Smooth muscle cell (in vitro differentiated cells): ENCODE data around the gene PMEPA1. TPM values are rescaled to one million over a fixed set of nuclear protein-coding genes. Genes with fewer than 3 reads are reported as not detected.

Experiments used
- DNase-seq: peaks from one replicate; lab custom pipeline; 2025; ENCODE audit not compliant: unreplicated experiment; lab: John Stamatoyannopoulos, UW
- H2AFZ ChIP-seq: fragments of 200-600 bp; sonication (generic); 2 replicates; pipeline ENCODE4 v1.6.0; 2016; ENCODE audit warnings: antibody characterized with exemption, low read depth, mild to moderate bottlenecking
- H3F3A ChIP-seq: fragments of 200-600 bp; sonication (generic); 2 replicates; pipeline ENCODE4 v1.6.0; 2017; ENCODE audit warnings: antibody characterized with exemption, low read depth
- H3K27ac ChIP-seq: fragments of 200-600 bp; sonication (generic); 2 replicates; pipeline ENCODE4 v1.5.1; 2016; ENCODE audit warnings: low read depth, mild to moderate bottlenecking
- H3K27me3 ChIP-seq: fragments of 200-600 bp; sonication (generic); 2 replicates; pipeline ENCODE4 v1.6.1; 2016; ENCODE audit warnings: low read depth, mild to moderate bottlenecking
- H3K36me3 ChIP-seq: fragments of 200-600 bp; sonication (generic); 2 replicates; pipeline ENCODE4 v1.5.1; 2016; ENCODE audit warnings: low read depth
- H3K4me1 ChIP-seq: fragments of 200-600 bp; sonication (generic); 2 replicates; pipeline ENCODE4 v1.5.1; 2016; ENCODE audit warnings: low read depth
- H3K4me2 ChIP-seq: fragments of 200-600 bp; sonication (generic); 2 replicates; pipeline ENCODE4 v1.6.0; 2016; ENCODE audit warnings: mild to moderate bottlenecking
- H3K4me3 ChIP-seq: fragments of 200-600 bp; sonication (generic); 2 replicates; pipeline ENCODE4 v1.5.1; 2016; ENCODE audit warnings: mild to moderate bottlenecking
- H3K79me2 ChIP-seq: fragments of 200-600 bp; sonication (generic); 2 replicates; pipeline ENCODE4 v1.6.0; 2016; ENCODE audit warnings: low read depth, mild to moderate bottlenecking
- H3K9ac ChIP-seq: fragments of 200-600 bp; sonication (generic); 2 replicates; pipeline ENCODE4 v1.6.0; 2016; ENCODE audit warnings: low read depth
- H3K9me3 ChIP-seq: fragments of 200-600 bp; sonication (generic); replicated peaks from 2 replicates; pipeline ENCODE4 v1.5.1; 2016; ENCODE audit warnings: low read depth
- H4K20me1 ChIP-seq: fragments of 200-600 bp; sonication (generic); 2 replicates; pipeline ENCODE4 v1.6.0; 2016; ENCODE audit warnings: low read depth
- WGBS: methylation state at CpG from one replicate; pipeline ENCODE4 v1.1.7; 2016; ENCODE audit warnings: low lambda C conversion rate; 5-methylcytosine and 5-hydroxymethylcytosine counted together
- polyA plus RNA-seq: library from polyadenylated mRNA; unstranded; fragments of >200 nt; fragmentation: Nextera tagmentation; extraction: Ambion mirVana; gene quantifications from 2 replicates; pipeline ENCODE4 v1.2.1, GENCODE V29; 2016
- total RNA-seq: library from RNA; depleted of rRNA; stranded (reverse); fragments of >200 nt; gene quantifications from 2 replicates; pipeline ENCODE4 v1.2.3, GENCODE V29; 2014
- TF ChIP-seq, protein P1 (sequence below): fragments of 200-600 bp; sonication (generic); IDR thresholded peaks from 2 replicates; pipeline ENCODE4 v1.5.1; 2017; ENCODE audit warnings: borderline replicate concordance, mild to moderate bottlenecking, antibody characterized with exemption; ENCODE audit not compliant: insufficient read depth, poor library complexity, severe bottlenecking

Gene PMEPA1
- total and polyA plus RNA-seq, 2 experiments from 2014 or later, result 37.2 to 81.9 TPM

DNA sequence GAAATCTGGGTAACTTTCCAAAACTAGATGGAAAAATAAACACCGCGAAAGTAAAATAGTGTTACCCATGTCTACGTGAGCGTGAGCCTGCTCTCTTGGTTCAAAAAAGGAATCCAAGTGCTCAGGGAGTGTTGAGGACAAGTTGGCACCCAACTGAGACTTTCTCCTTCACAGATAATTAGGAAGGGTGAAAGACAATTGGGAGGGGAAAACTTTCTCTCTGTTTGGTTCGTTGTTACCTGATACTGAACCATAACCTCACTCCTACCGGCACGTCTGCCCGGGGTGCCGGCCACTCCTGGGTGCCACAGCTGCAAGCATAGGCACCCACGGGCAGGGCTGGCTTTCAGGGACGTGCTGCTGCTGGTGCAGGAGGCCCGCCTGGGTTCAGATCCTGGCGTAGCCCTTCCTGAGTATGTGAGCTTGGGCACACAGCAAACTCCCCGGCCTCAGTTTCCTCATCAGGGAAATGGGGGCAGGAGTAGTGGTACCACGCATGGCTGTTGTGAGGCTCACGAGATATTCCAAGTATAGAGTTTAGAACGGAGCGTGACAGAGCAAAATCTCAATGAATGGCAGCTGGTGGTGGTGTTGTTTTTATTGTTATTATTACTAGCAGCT lies 38.2 kb upstream of the PMEPA1 start:
- Histone ChIP-seq H4K20me1 (no peaks in the 10 kb centered on the region), H3K4me3 (no peak overlapping the region), H2AFZ (no peak overlapping the region), H3K27ac (peak overlapping the region; percentile 82), H3K9ac (peak overlapping the region; percentile 30), H3K4me2 (peak overlapping the region; percentile 56), H3K4me1 (peaks cover 8% of the 10 kb centered on the region), H3F3A (peaks cover 18% of the 10 kb centered on the region), H3K9me3 (no peaks in the 10 kb centered on the region), H3K36me3 (no peaks in the 10 kb centered on the region), H3K27me3 (no peaks in the 10 kb centered on the region), H3K79me2 (no peaks in the 10 kb centered on the region)
- DNase-seq, result no peak
- TF ChIP-seq, protein P1, sequence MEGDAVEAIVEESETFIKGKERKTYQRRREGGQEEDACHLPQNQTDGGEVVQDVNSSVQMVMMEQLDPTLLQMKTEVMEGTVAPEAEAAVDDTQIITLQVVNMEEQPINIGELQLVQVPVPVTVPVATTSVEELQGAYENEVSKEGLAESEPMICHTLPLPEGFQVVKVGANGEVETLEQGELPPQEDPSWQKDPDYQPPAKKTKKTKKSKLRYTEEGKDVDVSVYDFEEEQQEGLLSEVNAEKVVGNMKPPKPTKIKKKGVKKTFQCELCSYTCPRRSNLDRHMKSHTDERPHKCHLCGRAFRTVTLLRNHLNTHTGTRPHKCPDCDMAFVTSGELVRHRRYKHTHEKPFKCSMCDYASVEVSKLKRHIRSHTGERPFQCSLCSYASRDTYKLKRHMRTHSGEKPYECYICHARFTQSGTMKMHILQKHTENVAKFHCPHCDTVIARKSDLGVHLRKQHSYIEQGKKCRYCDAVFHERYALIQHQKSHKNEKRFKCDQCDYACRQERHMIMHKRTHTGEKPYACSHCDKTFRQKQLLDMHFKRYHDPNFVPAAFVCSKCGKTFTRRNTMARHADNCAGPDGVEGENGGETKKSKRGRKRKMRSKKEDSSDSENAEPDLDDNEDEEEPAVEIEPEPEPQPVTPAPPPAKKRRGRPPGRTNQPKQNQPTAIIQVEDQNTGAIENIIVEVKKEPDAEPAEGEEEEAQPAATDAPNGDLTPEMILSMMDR, result no peak
- 81% methylated on average over 18 of the region's 18 CpGs for WGBS

DNA sequence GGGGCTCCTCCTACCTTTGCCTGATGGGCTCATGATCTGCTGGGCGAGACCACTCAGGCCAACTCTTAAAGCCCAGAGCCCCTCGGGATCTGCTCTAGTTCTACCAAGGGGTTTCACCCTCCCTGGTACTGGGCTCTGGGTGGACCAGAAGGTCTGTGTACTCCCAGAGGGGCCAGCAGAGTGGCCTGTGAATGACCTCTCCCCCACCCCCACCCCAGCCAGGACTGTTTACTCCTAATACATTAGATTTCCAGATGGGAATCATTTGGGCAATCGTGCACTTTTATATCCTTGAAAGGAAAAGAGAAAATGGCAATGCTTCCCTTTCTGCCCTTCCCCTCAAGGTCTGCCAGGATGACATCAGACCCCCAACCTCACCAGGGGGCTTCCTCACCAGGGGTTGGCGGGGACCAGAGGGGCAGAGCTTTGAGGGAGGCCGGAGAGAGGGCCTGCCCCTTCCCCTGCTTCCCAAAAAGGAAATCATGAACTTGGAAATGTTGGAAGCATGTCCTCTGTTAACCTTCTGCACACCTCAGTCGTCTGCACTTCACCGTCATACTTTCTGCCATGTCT lies 37.1 kb upstream of the PMEPA1 start:
- Histone ChIP-seq H3K27me3 (no peaks in the 10 kb centered on the region), H4K20me1 (no peaks in the 10 kb centered on the region), H3K36me3 (no peaks in the 10 kb centered on the region), H3K9ac (no peak overlapping the region), H3F3A (peaks cover 18% of the 10 kb centered on the region), H3K79me2 (no peaks in the 10 kb centered on the region), H3K27ac (no peak overlapping the region), H3K4me1 (peaks cover 8% of the 10 kb centered on the region), H3K4me2 (no peak overlapping the region), H2AFZ (no peak overlapping the region), H3K9me3 (no peaks in the 10 kb centered on the region), H3K4me3 (no peak overlapping the region)
- TF ChIP-seq, protein P1, result no peak
- WGBS, result 75% methylated on average over 7 of the region's 7 CpGs
- DNase-seq, result no peak

DNA sequence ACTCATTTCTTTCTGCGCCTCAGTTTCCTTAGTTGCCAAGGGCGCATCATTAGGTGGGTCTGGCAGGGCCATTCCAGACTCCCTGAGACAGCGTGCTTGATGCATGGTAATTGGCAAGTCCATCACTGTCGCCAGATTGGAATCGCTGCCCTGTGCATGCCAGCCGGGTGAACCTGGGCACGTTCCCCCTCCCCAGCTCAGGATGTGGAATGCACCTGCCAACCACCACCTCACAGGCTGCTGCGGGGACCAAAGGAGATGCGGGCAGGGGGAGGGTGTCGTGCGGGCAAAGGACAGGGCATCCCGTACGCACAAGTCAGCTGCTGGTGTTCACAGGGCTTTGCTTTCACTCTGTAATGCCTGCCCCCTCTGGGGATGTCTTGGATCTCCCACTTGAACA lies 36.4 kb upstream of the PMEPA1 start:
- no peak for DNase-seq
- H3K4me1 ChIP-seq, result peaks cover 8% of the 10 kb centered on the region
- no peaks in the 10 kb centered on the region for H3K36me3 ChIP-seq
- H3K27me3 ChIP-seq, result no peaks in the 10 kb centered on the region
- H2AFZ ChIP-seq, result no peak overlapping the region
- no peak overlapping the region for H3K4me2 ChIP-seq
- TF ChIP-seq, protein P1, result no peak
- no peaks in the 10 kb centered on the region for H3K79me2 ChIP-seq
- H3K9ac ChIP-seq, result no peak overlapping the region
- H4K20me1 ChIP-seq, result no peaks in the 10 kb centered on the region
- peaks cover 18% of the 10 kb centered on the region for H3F3A ChIP-seq
- 96% methylated on average over 13 of the region's 13 CpGs for WGBS
- H3K9me3 ChIP-seq, result no peaks in the 10 kb centered on the region
- no peak overlapping the region for H3K4me3 ChIP-seq
- no peak overlapping the region for H3K27ac ChIP-seq

GRCh38 chr20:57744206-57744605 lies 34.4 kb upstream of the PMEPA1 start:
- H3K9ac ChIP-seq, result no peak overlapping the region
- no peaks in the 10 kb centered on the region for H3K36me3 ChIP-seq
- TF ChIP-seq, protein P1, result no peak
- DNase-seq, result no peak
- no peaks in the 10 kb centered on the region for H3K9me3 ChIP-seq
- H3K4me2 ChIP-seq, result no peak overlapping the region
- H3K4me3 ChIP-seq, result no peak overlapping the region
- peaks cover 8% of the 10 kb centered on the region for H3K4me1 ChIP-seq
- H3K27me3 ChIP-seq, result no peaks in the 10 kb centered on the region
- 92% methylated on average over 6 of the region's 6 CpGs for WGBS
- no peak overlapping the region for H2AFZ ChIP-seq
- peaks cover 10% of the 10 kb centered on the region for H3F3A ChIP-seq
- H3K27ac ChIP-seq, result no peak overlapping the region
- H3K79me2 ChIP-seq, result no peaks in the 10 kb centered on the region
- no peaks in the 10 kb centered on the region for H4K20me1 ChIP-seq
